ENCODE measurements around the gene GPT2. TPM values are rescaled to one million over a fixed set of nuclear protein-coding genes. Genes with fewer than 3 reads are reported as not detected.

The GPT2 gene
- total and polyA plus RNA-seq, 2 donors (not counting 3 experiments of a cell fraction or from before 2014, with no cell fraction given) = 10.8 to 17.9 TPM

- FAIRE-seq (no peak), DNase-seq (ENCODE audit: low read depth, low spot score) (no peak)
- TF ChIP-seq GATA2 (IDR thresholded peaks at IDR 0.05; ENCODE audit: insufficient read depth, insufficient read length, low read depth, low read length) = no peak
- TF ChIP-seq EZH2 (IDR thresholded peaks at IDR 0.05; ENCODE audit: borderline replicate concordance, low read depth, low read length, severe bottlenecking) = no peak
- no peak for TF ChIP-seq JUN (IDR thresholded peaks at IDR 0.05; ENCODE audit: borderline replicate concordance, insufficient read depth, insufficient read length, low read depth)
- TF ChIP-seq POLR2A (IDR thresholded peaks at IDR 0.05; ENCODE audit: low read depth, low read length) = no peak
- ChIA-PET POLR2A (no interaction called here), CTCF (interaction anchor here (1.6 kb wide), 1 partner anchor 8 kb away, joined by 9 read pairs; no protein-coding TSS in a partner anchor)
- Histone ChIP-seq H3K27ac (ENCODE audit: insufficient read depth, low read depth, low read length) (no peak overlapping the region), H3K4me2 (ENCODE audit: insufficient read depth, low read length) (no peak overlapping the region), H3K36me3 (ENCODE audit: control insufficient read depth in 2 of 2, extremely low read depth in 1 of 2, insufficient read depth in 2 of 2, low read length in 2 of 2) (no peaks in the 10 kb centered on the region), H4K20me1 (replicated peaks; ENCODE audit: control insufficient read depth, extremely low read depth, insufficient read depth, low read length) (no peaks in the 10 kb centered on the region), H3K9me1 (replicated peaks; ENCODE audit: control insufficient read depth, extremely low read depth, insufficient read depth, low read length) (no peaks in the 10 kb centered on the region), H3K9me3 (replicated peaks; ENCODE audit: control insufficient read depth, insufficient read depth, low read length) (no peaks in the 10 kb centered on the region), H2AFZ (ENCODE audit: low read depth, low read length) (no peak overlapping the region), H3K9ac (replicated peaks; ENCODE audit: extremely low read depth, insufficient read depth, low read length) (no peak overlapping the region), H3K4me3 (replicated peaks in 1 of 3; ENCODE audit: insufficient read depth in 1 of 3, low read depth in 1 of 3, low read length in 3 of 3) (no peak overlapping the region), H3K27me3 (ENCODE audit: control insufficient read depth in 2 of 2, insufficient read depth in 2 of 2, low read length in 2 of 2) (peaks cover 7 to 8% of the 10 kb centered on the region in 2 experiments), H3K79me2 (ENCODE audit: control insufficient read depth, insufficient read depth, low read length) (no peaks in the 10 kb centered on the region), H3K4me1 (ENCODE audit: control insufficient read depth, extremely low read depth, insufficient read depth, low read length) (no peaks in the 10 kb centered on the region)
- intact Hi-C loops (cut with micrococcal nuclease) = no loop called here
- BruUV-seq (replicated peaks) = no TSS peak
- dilution Hi-C loops (cut with MboI; ENCODE audit: extremely low pct_ligation_motif_present, low sequenced_read_pairs) = no loop called here
Observed at GRCh38 chr16:46845952-46846351, 38.2 kb upstream of the GPT2 start.

- intact Hi-C loops (cut with micrococcal nuclease) (no loop called here), dilution Hi-C loops (cut with MboI; ENCODE audit: extremely low pct_ligation_motif_present, low sequenced_read_pairs) (no loop called here)
- DNase-seq (ENCODE audit: low read depth, low spot score) (no peak), FAIRE-seq (no peak)
- no peak overlapping the region for H3K4me2 ChIP-seq (ENCODE audit: insufficient read depth, low read length)
- no peak overlapping the region for H3K27ac ChIP-seq (ENCODE audit: insufficient read depth, low read depth, low read length)
- H3K9ac ChIP-seq (replicated peaks; ENCODE audit: extremely low read depth, insufficient read depth, low read length) = no peak overlapping the region
- no peaks in the 10 kb centered on the region for H4K20me1 ChIP-seq (replicated peaks; ENCODE audit: control insufficient read depth, extremely low read depth, insufficient read depth, low read length)
- no peaks in the 10 kb centered on the region for H3K9me1 ChIP-seq (replicated peaks; ENCODE audit: control insufficient read depth, extremely low read depth, insufficient read depth, low read length)
- POLR2A ChIA-PET = no interaction called here
- H3K79me2 ChIP-seq (ENCODE audit: control insufficient read depth, insufficient read depth, low read length) = no peaks in the 10 kb centered on the region
- no peak overlapping the region for H3K4me3 ChIP-seq (replicated peaks in 1 of 3; ENCODE audit: insufficient read depth in 1 of 3, low read depth in 1 of 3, low read length in 3 of 3)
- CTCF ChIA-PET = interaction anchor here (1.1 to 7.6 kb wide), 4 partner anchors 8 to 81 kb away, joined by 3 to 401 read pairs (median 4); no protein-coding TSS in a partner anchor
- BruUV-seq (replicated peaks) = no TSS peak
- H3K4me1 ChIP-seq (ENCODE audit: control insufficient read depth, extremely low read depth, insufficient read depth, low read length) = no peaks in the 10 kb centered on the region
- no peaks in the 10 kb centered on the region for H3K36me3 ChIP-seq (ENCODE audit: control insufficient read depth in 2 of 2, extremely low read depth in 1 of 2, insufficient read depth in 2 of 2, low read length in 2 of 2)
- no peak overlapping the region for H2AFZ ChIP-seq (ENCODE audit: low read depth, low read length)
- TF ChIP-seq POLR2AphosphoS5 (IDR thresholded peaks at IDR 0.05; ENCODE audit: insufficient read depth, low read depth, low read length) (no peak), MAX (IDR thresholded peaks at IDR 0.05; ENCODE audit: insufficient read depth, insufficient read length) (no peak), GATA2 (IDR thresholded peaks at IDR 0.05; ENCODE audit: insufficient read depth, insufficient read length, low read depth, low read length) (no peak), CTCF (IDR thresholded peaks at IDR 0.05; ENCODE audit: extremely low read depth in 1 of 2, insufficient read depth in 1 of 2, low read depth in 1 of 2, low read length in 2 of 2) (no peak), JUN (IDR thresholded peaks at IDR 0.05; ENCODE audit: borderline replicate concordance, insufficient read depth, insufficient read length, low read depth) (no peak), MYC (IDR thresholded peaks at IDR 0.05; ENCODE audit: low read depth, low read length) (no peak), EZH2 (IDR thresholded peaks at IDR 0.05; ENCODE audit: borderline replicate concordance, low read depth, low read length, severe bottlenecking) (no peak), POLR2A (IDR thresholded peaks at IDR 0.05; ENCODE audit: low read depth, low read length) (no peak), FOS (IDR thresholded peaks at IDR 0.05; ENCODE audit: borderline replicate concordance, insufficient read depth, low read length) (no peak)
- H3K9me3 ChIP-seq (replicated peaks; ENCODE audit: control insufficient read depth, insufficient read depth, low read length) = no peaks in the 10 kb centered on the region
- peaks cover 5 to 7% of the 10 kb centered on the region in 2 experiments for H3K27me3 ChIP-seq (ENCODE audit: control insufficient read depth in 2 of 2, insufficient read depth in 2 of 2, low read length in 2 of 2)
Observed at GRCh38 chr16:46848768-46849764, 35.1 kb upstream of the GPT2 start.

All from endothelial cell of umbilical vein (primary cell).